GM12878 (cell line): ENCODE results near the gene ITM2C.

Source experiments
- EP300 ChIP-seq, 2 experiments: fragments of 150-350 bp in 1 of 2; IDR thresholded peaks; 2 replicates each; pipeline ENCODE4 v1.6.1; 2011 to 2012; ENCODE audit warnings: low read depth in 2 of 2, low read length in 2 of 2, borderline replicate concordance in 1 of 2, improper control_type of control experiment in 1 of 2, inconsistent platforms in 1 of 2; ENCODE audit not compliant: control insufficient read depth in 1 of 2
- EZH2 ChIP-seq: IDR thresholded peaks from 2 replicates; pipeline ENCODE4 v1.6.1; 2012; ENCODE audit warnings: low read depth, mild to moderate bottlenecking, control low read depth, inconsistent platforms, low read length, borderline replicate concordance; ENCODE audit not compliant: control insufficient read depth
- RCOR1 ChIP-seq: conservative IDR thresholded peaks from 2 replicates; pipeline ENCODE4 v1.6.1; 2012; ENCODE audit warnings: low read depth, low read length, improper control_type of control experiment

DNA sequence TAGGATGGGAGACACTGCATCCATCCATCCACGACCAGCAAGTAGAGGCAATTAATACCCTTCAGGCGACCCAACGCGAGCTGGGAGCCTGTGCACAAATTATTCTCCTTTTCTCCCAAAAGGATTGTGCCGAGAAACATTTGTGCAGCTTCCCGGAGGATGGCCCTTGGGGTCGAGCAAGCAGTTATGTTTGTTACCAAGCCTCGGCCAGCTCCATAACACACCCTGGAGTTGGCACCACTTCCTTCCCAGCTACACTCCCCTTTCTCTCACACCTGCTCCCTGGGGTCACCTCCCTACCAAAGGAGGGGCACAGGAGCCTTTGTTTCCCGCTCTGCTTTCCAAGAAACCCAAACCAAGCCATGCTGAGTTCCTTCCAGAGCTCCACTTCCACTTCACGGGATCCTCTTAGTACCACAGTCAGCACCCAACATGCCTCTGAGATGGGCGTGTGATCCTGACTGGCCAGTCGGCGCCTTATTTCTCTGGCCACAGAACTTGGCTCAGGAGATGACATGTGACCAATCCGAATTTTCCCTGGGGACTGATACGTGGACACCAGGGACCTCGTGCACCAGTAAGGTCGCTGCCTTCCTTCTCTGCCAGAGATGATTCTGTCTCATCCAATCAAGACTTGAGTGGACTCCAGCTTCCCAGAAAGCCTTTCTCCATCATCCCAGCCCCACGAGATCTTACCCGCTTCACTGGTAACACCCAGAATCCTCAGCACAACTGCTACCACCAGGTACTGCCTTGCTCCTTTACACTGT lies 31.8 kb downstream of the ITM2C start:
- no peak for TF ChIP-seq RCOR1
- TF ChIP-seq EP300 (IDR thresholded peaks at IDR 0.05; ENCODE audit: borderline replicate concordance in 1 of 2, control insufficient read depth in 1 of 2, low read depth in 2 of 2, low read length in 2 of 2) = no peak
- TF ChIP-seq EZH2 = no peak
